Lower leg skin (tissue), 3 donors: Measurements from ENCODE around the gene REEP1.

Experiments
- CTCF ChIP-seq, 3 donors: fragments of 450-650 bp; IDR thresholded peaks; one replicate each; pipeline ENCODE4 v1.5.1; 2016; ENCODE audit warnings: antibody characterized with exemption in 3 of 3, mild to moderate bottlenecking in 3 of 3, moderate library complexity in 2 of 3
- POLR2A ChIP-seq, 2 donors: fragments of 450-650 bp; IDR thresholded peaks; one replicate each; pipeline ENCODE4 v1.6.1; 2016 to 2017; ENCODE audit warnings: antibody characterized with exemption in 2 of 2, mild to moderate bottlenecking in 1 of 2, moderate library complexity in 1 of 2

DNA sequence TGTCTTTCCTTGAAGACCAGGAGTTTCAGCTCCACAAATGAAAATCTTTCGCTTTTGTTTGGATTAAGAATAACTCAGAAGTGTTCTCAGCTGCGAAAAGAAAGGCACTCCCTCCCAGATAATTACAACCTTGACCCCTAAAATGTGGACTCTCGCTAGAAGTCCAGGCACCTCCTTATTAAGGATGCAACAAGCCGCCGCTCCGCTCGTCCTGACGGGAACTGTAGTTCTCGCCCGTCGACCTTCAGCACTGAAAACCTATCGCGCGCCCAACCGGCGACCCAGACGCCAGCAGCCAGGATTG, 142.7 kb downstream of the REEP1 start:
- TF ChIP-seq POLR2A (IDR thresholded peaks at IDR 0.05): no peak
- TF ChIP-seq CTCF (IDR thresholded peaks at IDR 0.05): no peak
